CD4-positive, alpha-beta T cell treated with Interleukin-4 for 1 hour (primary cell): ENCODE measurements around the gene MAGI1.
"Not testable (repeated sequence)": the region's sequence is repeated elsewhere in the genome, so short reads cannot be mapped to it uniquely, and the experiment has no call there.

Source experiments
- DNase-seq, 2 donors: peaks; one replicate each; pipeline ENCODE4 v3.0.0-alpha.2; 2020 to 2022

MAGI1 gene

GRCh38 chr3:65867463-65868210 lies 171.1 kb downstream of the MAGI1 start:
- DNase-seq: no peak

GRCh38 chr3:65864357-65864904 lies 174.3 kb downstream of the MAGI1 start:
- DNase-seq: no peak

- no peak for DNase-seq
Measured at GRCh38 chr3:65861718-65862117, 177.0 kb downstream of the MAGI1 start.

- DNase-seq: not testable (repeated sequence)
Measured at GRCh38 chr3:65859612-65860011, 179.1 kb downstream of the MAGI1 start.

GRCh38 chr3:65858749-65859148 lies 180.0 kb downstream of the MAGI1 start:
- DNase-seq: no peak

GRCh38 chr3:65857327-65857726 lies 181.4 kb downstream of the MAGI1 start:
- DNase-seq: no peak

- DNase-seq: no peak
Measured at GRCh38 chr3:65856907-65857306, 181.8 kb downstream of the MAGI1 start.

GRCh38 chr3:65855370-65856100 lies 183.2 kb downstream of the MAGI1 start:
- DNase-seq: no peak

- DNase-seq: no peak
Measured at GRCh38 chr3:65854606-65855304, 184.0 kb downstream of the MAGI1 start.

GRCh38 chr3:65851827-65852226 lies 186.9 kb downstream of the MAGI1 start:
- DNase-seq: no peak

GRCh38 chr3:65850261-65850660 lies 188.5 kb downstream of the MAGI1 start:
- DNase-seq: no peak

- DNase-seq: no peak
Measured at GRCh38 chr3:65848024-65848423, 190.7 kb downstream of the MAGI1 start.

- DNase-seq: no peak
Measured at GRCh38 chr3:65846936-65847335, 191.8 kb downstream of the MAGI1 start.

- DNase-seq: no peak
Measured at GRCh38 chr3:65844370-65844769, 194.3 kb downstream of the MAGI1 start.

- DNase-seq: no peak
Measured at GRCh38 chr3:65843732-65844131, 195.0 kb downstream of the MAGI1 start.

- no peak for DNase-seq
Measured at GRCh38 chr3:65837604-65838003, 201.1 kb downstream of the MAGI1 start.

- no peak for DNase-seq
Measured at GRCh38 chr3:65836047-65836446, 202.7 kb downstream of the MAGI1 start.

GRCh38 chr3:65833761-65834505 lies 204.8 kb downstream of the MAGI1 start:
- DNase-seq: no peak

- DNase-seq: no peak
Measured at GRCh38 chr3:65831733-65832425, 206.8 kb downstream of the MAGI1 start.

GRCh38 chr3:65830948-65831732 lies 207.6 kb downstream of the MAGI1 start:
- no peak for DNase-seq

GRCh38 chr3:65829228-65829627 lies 209.5 kb downstream of the MAGI1 start:
- DNase-seq: no peak
